K562 (cell line): ENCODE results near the gene BLVRA. TPM values are rescaled to one million over a fixed set of nuclear protein-coding genes. Genes with fewer than 3 reads are reported as not detected.

ENCODE experiments used
- ATAC-seq: fragments of 200-7000 bp; cut with Tn5 transposase; 3 replicates; pipeline ENCODE4 v1.9.1; 2020; ENCODE audit warnings: moderate library complexity
- BruUV-seq: library from RNA; stranded (reverse); fragments of 400-500 nt; replicated peaks from 2 replicates; lab custom pipeline; 2021; lab: Mats Ljungman, UMichigan
- CTCF ChIA-PET: fragments of 300-600 bp; formaldehyde crosslinking; extraction: SDS; loops from one replicate; lab custom pipeline; 2021; ENCODE audit warnings: low intra/inter-chr PET ratio; lab: Yijun Ruan, JAX
- POLR2A ChIA-PET: fragments of 300-600, 350-650 bp; sonication (Branson Sonifier 250); formaldehyde crosslinking; extraction: SDS; loops from one replicate; lab custom pipeline; 2021; ENCODE audit warnings: antibody characterized with exemption, inconsistent platforms; lab: Yijun Ruan, JAX
- DNase-seq, 4 experiments: peaks; one replicate each; pipeline versions ENCODE4 v3.0.0 to v3.0.0-alpha.2; 2011 to 2018; ENCODE audit warnings: low spot score in 3 of 4, mixed read lengths in 3 of 4; ENCODE audit errors: extremely low read depth in 1 of 4
- FAIRE-seq: peaks from 2 replicates; lab custom pipeline; 2011; peaks lifted over from hg19 to GRCh38; lab: Jason Lieb, UNC
- H2AFZ ChIP-seq: 2 replicates; pipeline ENCODE4 v1.6.0; 2011; ENCODE audit warnings: low read depth, low read length, control low read depth, inconsistent platforms
- H3K27ac ChIP-seq: fragments of 200-600 bp; 3 replicates; pipeline ENCODE4 v1.8.0; 2011; ENCODE audit warnings: low read depth, mild to moderate bottlenecking, control low read depth, inconsistent platforms, low read length, moderate library complexity, mixed read lengths; ENCODE audit errors: extremely low read depth
- H3K27me3 ChIP-seq, 2 experiments: fragments of 300-600 bp in 1 of 2; 2 replicates in 1 of 2; 3 replicates in 1 of 2; pipeline versions ENCODE4 v1.6.0 to v1.8.0; 2011; ENCODE audit warnings: inconsistent platforms in 2 of 2, low read length in 2 of 2, mild to moderate bottlenecking in 1 of 2, mixed read lengths in 1 of 2, moderate library complexity in 1 of 2; ENCODE audit not compliant: control insufficient read depth in 2 of 2, insufficient read depth in 2 of 2
- H3K36me3 ChIP-seq: fragments of 300-600 bp; 3 replicates; pipeline ENCODE4 v1.8.0; 2011; ENCODE audit warnings: mild to moderate bottlenecking, low read length, inconsistent platforms; ENCODE audit not compliant: control insufficient read depth, insufficient read depth
- H3K4me1 ChIP-seq, 2 experiments: fragments of 200-600 bp in 1 of 2; replicated peaks in 1 of 2; 2 replicates in 1 of 2; 3 replicates in 1 of 2; pipeline versions ENCODE4 v1.5.1 to v1.8.0; 2011; ENCODE audit warnings: inconsistent platforms in 2 of 2, low read length in 2 of 2, mild to moderate bottlenecking in 1 of 2, mixed read lengths in 1 of 2, moderate library complexity in 1 of 2; ENCODE audit not compliant: control insufficient read depth in 2 of 2, insufficient read depth in 2 of 2
- H3K4me2 ChIP-seq: 2 replicates; pipeline ENCODE4 v1.6.1; 2011; ENCODE audit warnings: low read length, control low read depth, inconsistent platforms, mixed read lengths; ENCODE audit not compliant: insufficient read depth
- H3K4me3 ChIP-seq: fragments of 200-600 bp; sonication (generic), shearing (Covaris generic); 2 replicates; pipeline ENCODE4 v1.5.1; 2016; ENCODE audit warnings: control low read depth, inconsistent platforms
- H3K79me2 ChIP-seq: fragments of 200-600 bp; 3 replicates; pipeline ENCODE4 v1.8.0; 2011; ENCODE audit warnings: low read length, inconsistent platforms; ENCODE audit not compliant: control insufficient read depth, insufficient read depth
- H3K9ac ChIP-seq, 2 experiments: 2 replicates each; pipeline versions ENCODE4 v1.6.0 to v1.6.1; 2011; ENCODE audit warnings: low read depth in 2 of 2, low read length in 2 of 2, control low read depth in 1 of 2, inconsistent platforms in 1 of 2, mild to moderate bottlenecking in 1 of 2, mixed read lengths in 1 of 2; ENCODE audit not compliant: insufficient read depth in 1 of 2
- H3K9me1 ChIP-seq: one replicate; pipeline ENCODE4 v1.6.0; 2011; ENCODE audit warnings: inconsistent platforms, mild to moderate bottlenecking, low read length, moderate library complexity; ENCODE audit not compliant: control insufficient read depth, insufficient read depth
- H3K9me3 ChIP-seq: replicated peaks from 2 replicates; pipeline ENCODE4 v1.5.1; 2011; ENCODE audit warnings: low read depth, low read length, inconsistent platforms; ENCODE audit not compliant: control insufficient read depth, insufficient read depth
- H4K20me1 ChIP-seq: replicated peaks from 2 replicates; pipeline ENCODE4 v1.6.1; 2011; ENCODE audit warnings: low read length, inconsistent platforms, mixed read lengths; ENCODE audit not compliant: control insufficient read depth, insufficient read depth
- ETV5 ChIP-seq: sonication (generic); formaldehyde crosslinking; IDR thresholded peaks from 2 replicates; pipeline ENCODE4 v1.4.0; 2020; ENCODE audit warnings: low read depth, mild to moderate bottlenecking, missing genetic modification reagents
- ILF3 ChIP-seq: fragments of 450-650 bp; IDR thresholded peaks from 2 replicates; pipeline ENCODE4 v1.6.1; 2018; ENCODE audit warnings: antibody characterized with exemption, mild to moderate bottlenecking, moderate library complexity, borderline replicate concordance
- MEIS2 ChIP-seq: fragments of 450-650 bp; IDR thresholded peaks from 2 replicates; pipeline ENCODE4 v1.6.1; 2014; ENCODE audit warnings: mild to moderate bottlenecking; ENCODE audit not compliant: partially characterized antibody
- SMAD3 ChIP-seq: fragments of 450-650 bp; formaldehyde crosslinking; conservative IDR thresholded peaks from 2 replicates; pipeline ENCODE4 v1.4.0; 2020; ENCODE audit warnings: mild to moderate bottlenecking
- YBX1 ChIP-seq: fragments of 450-650 bp; IDR thresholded peaks from 2 replicates; pipeline ENCODE4 v1.7.1; 2016; ENCODE audit warnings: mild to moderate bottlenecking
- ZNF274 ChIP-seq: IDR thresholded peaks from 2 replicates; pipeline ENCODE4 v1.6.1; 2011; ENCODE audit warnings: low read depth, mild to moderate bottlenecking, low read length, moderate library complexity, borderline replicate concordance
- ZNF354B ChIP-seq: fragments of 250-450 bp; sonication (Bioruptor Pico); IDR thresholded peaks from 2 replicates; pipeline ENCODE4 v1.4.0; 2020
- ZNF444 ChIP-seq: fragments of 250-450 bp; sonication (Bioruptor Pico); IDR thresholded peaks from 2 replicates; pipeline ENCODE4 v1.4.0; 2020; ENCODE audit warnings: mild to moderate bottlenecking, moderate library complexity
- WGBS: fragments of 100-300 bp; shearing (Covaris generic); methylation state at CpG from one replicate; pipeline ENCODE4 v1.1.6; 2016; ENCODE audit warnings: low coverage, mixed read lengths; ENCODE audit not compliant: insufficient coverage; ENCODE audit errors: missing lambda C conversion rate; 5-methylcytosine and 5-hydroxymethylcytosine counted together
- in situ Hi-C: fragments of 300-500 bp; cut with MboI; formaldehyde crosslinking; loops from 4 replicates; pipeline ENCODE4 v1.15.0; 2018; ENCODE audit warnings: inconsistent platforms, mixed read lengths
- intact Hi-C: fragments of 100-400 bp; cut with micrococcal nuclease; formaldehyde crosslinking; loops from 2 replicates; pipeline ENCODE4 v1.14.2; 2022
- polyA plus RNA-seq, 8 experiments: library from polyadenylated mRNA; depleted of rRNA in 4 of 8; stranded (reverse) in 5 of 8; unstranded in 3 of 8; fragments of >200 nt; fragmentation: Nextera tagmentation in 2 of 8; fragmentation: Illumina TruSeq in 1 of 8; extraction: Ambion mirVana in 2 of 8; extraction: Trizol in 1 of 8; gene quantifications; 2 replicates each; pipeline versions ENCODE4 v1.2.1 to v1.2.3, GENCODE V29; 2011 to 2014; ENCODE audit warnings: inconsistent platforms in 1 of 8, missing spikeins in 1 of 8
- total RNA-seq, 7 experiments: library from RNA; depleted of rRNA in 6 of 7; stranded (reverse); fragments of >200 nt in 6 of 7; fragmentation: Illumina TruSeq in 2 of 7; extraction: Trizol in 2 of 7; gene quantifications; 2 replicates each; pipeline versions ENCODE4 v1.2.1 to v1.2.3, GENCODE V29; 2011 to 2021; ENCODE audit warnings: low replicate concordance in 1 of 7
- TF ChIP-seq, protein P1 (sequence below), 2 experiments: fragments of 450-650 bp in 1 of 2; sonication (generic) in 1 of 2; formaldehyde crosslinking; conservative IDR thresholded peaks; 2 replicates each; pipeline versions ENCODE4 v1.4.0 to v1.8.1; 2020 to 2022; ENCODE audit warnings: mild to moderate bottlenecking in 1 of 2, missing genetic modification reagents in 1 of 2

BLVRA gene
- total and polyA plus RNA-seq, 9 of the 15 experiments (the other 6 are each of a cell fraction or from before 2014, with no cell fraction given): 48.5 to 147 (median 61.5) TPM

DNA sequence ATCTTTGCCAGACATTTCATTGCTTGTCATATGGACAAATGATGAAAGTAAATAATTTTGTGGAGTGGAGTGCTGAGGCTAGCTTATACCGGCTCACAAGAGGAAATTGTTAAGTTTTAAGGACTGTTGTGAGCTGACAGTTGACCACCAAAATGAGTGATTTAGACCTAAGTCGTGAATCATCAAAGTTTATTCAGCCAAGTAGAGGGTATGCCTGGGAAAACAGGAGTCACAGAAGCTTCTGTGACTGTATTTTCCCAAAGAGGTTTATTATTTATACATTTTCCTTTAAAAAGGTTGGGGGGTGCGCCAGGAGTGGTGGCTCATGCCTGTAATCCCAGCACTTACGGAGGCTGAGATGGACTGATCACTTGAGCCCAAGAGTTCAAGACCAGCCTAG, 89.0 kb downstream of the BLVRA start:
- Histone ChIP-seq H3K9ac (no peak overlapping the region), H2AFZ (no peak overlapping the region), H3K27me3 (no peaks in the 10 kb centered on the region), H3K36me3 (no peaks in the 10 kb centered on the region), H3K4me1 (no peaks in the 10 kb centered on the region), H3K9me1 (no peaks in the 10 kb centered on the region), H3K79me2 (no peaks in the 10 kb centered on the region), H4K20me1 (no peaks in the 10 kb centered on the region), H3K4me3 (no peak overlapping the region), H3K4me2 (no peak overlapping the region), H3K27ac (no peak overlapping the region)
- ChIA-PET CTCF (no interaction called here), POLR2A (interaction anchor here (1.0 kb wide), 1 partner anchor 9 kb away, joined by 3 read pairs; no protein-coding TSS in a partner anchor)
- intact Hi-C loops (no loop called here), in situ Hi-C loops (loop anchor here (25.0 kb wide), 1 partner anchor 1910 kb away; no protein-coding TSS in a partner anchor)
- WGBS: 0% methylated on average over 4 of the region's 4 CpGs
- DNase-seq: no peak
- no peak for ATAC-seq
- no TSS peak for BruUV-seq
- TF ChIP-seq MEIS2 (peak; percentile 61), SMAD3 (CRISPR knock-in tag) (no peak)
- TF ChIP-seq, all 486 proteins: peak for 1
- H3K9me3 ChIP-seq: no peaks in the 10 kb centered on the region
- no peak for FAIRE-seq

DNA sequence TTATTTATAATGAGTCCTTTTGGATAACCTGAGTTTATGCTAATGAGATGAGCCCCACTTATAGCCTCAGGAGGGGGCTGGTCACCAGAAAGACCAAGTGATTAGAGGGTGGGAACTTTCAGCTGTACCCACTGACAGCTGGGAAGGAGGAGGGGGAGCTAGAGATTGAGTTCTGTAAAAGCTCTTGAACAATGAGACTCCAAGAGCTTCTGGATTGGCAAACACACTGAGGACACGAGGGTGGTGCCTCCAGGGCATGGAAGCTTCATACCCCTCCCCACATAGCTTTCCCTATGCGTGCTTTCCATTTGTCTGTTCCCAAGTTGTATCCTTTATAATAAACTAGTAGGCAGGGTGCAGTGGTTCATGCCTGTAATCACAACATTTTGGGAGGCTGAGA, 90.6 kb downstream of the BLVRA start:
- BruUV-seq: no TSS peak
- no peak for FAIRE-seq
- POLR2A ChIA-PET: no interaction called here

More for the DNA sequence above, 90.6 kb downstream of the BLVRA start:
- intact Hi-C loops: no loop called here
- in situ Hi-C loops: loop anchor here (25.0 kb wide), 1 partner anchor 1912 kb away; no protein-coding TSS in a partner anchor
- no peak for ATAC-seq
- TF ChIP-seq, protein P1, sequence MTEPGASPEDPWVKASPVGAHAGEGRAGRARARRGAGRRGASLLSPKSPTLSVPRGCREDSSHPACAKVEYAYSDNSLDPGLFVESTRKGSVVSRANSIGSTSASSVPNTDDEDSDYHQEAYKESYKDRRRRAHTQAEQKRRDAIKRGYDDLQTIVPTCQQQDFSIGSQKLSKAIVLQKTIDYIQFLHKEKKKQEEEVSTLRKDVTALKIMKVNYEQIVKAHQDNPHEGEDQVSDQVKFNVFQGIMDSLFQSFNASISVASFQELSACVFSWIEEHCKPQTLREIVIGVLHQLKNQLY (CRISPR knock-in tag; conservative IDR thresholded peaks at IDR 0.05): no peak
- no peak for TF ChIP-seq ZNF274
- TF ChIP-seq ZNF354B: no peak
- TF ChIP-seq ILF3: no peak
- TF ChIP-seq ETV5: no peak
- no peak for TF ChIP-seq YBX1
- no peak for TF ChIP-seq ZNF444 (CRISPR knock-in tag)
- TF ChIP-seq, all 486 proteins: peak for 0
- no peaks in the 10 kb centered on the region for H3K4me1 ChIP-seq
- no peak overlapping the region for H3K4me2 ChIP-seq
- 3% methylated on average over 2 of the region's 2 CpGs for WGBS
- no peaks in the 10 kb centered on the region for H3K36me3 ChIP-seq
- H3K9me1 ChIP-seq: no peaks in the 10 kb centered on the region
- no peak overlapping the region for H3K9ac ChIP-seq
- DNase-seq: no peak
- no peaks in the 10 kb centered on the region for H4K20me1 ChIP-seq
- no peak overlapping the region for H2AFZ ChIP-seq
- no peaks in the 10 kb centered on the region for H3K9me3 ChIP-seq
- no peaks in the 10 kb centered on the region for H3K79me2 ChIP-seq
- no peak overlapping the region for H3K27ac ChIP-seq
- no peaks in the 10 kb centered on the region for H3K27me3 ChIP-seq
- CTCF ChIA-PET: no interaction called here
- no peak overlapping the region for H3K4me3 ChIP-seq
